Fibroblast of villous mesenchyme (primary cell): Measurements from ENCODE around the gene WFDC1. TPM values are rescaled to one million over a fixed set of nuclear protein-coding genes. Genes with fewer than 3 reads are reported as not detected.
A peak's percentile ranks its signal among the peaks of the same experiment; 100 is the strongest.

Experiments
- DNase-seq: peaks from one replicate; pipeline ENCODE4 v3.0.0-alpha.2; 2010; ENCODE audit warnings: low read depth
- H3K4me3 ChIP-seq: 2 replicates; pipeline ENCODE4 v1.5.1; 2011; ENCODE audit warnings: low read depth, mild to moderate bottlenecking, low read length
- CTCF ChIP-seq: IDR thresholded peaks from 2 replicates; pipeline ENCODE4 v1.5.1; 2012; ENCODE audit warnings: low read depth, mild to moderate bottlenecking, low read length; ENCODE audit not compliant: insufficient read depth
- total RNA-seq: library from RNA; depleted of rRNA; stranded (reverse); fragments of >200 nt; gene quantifications from 2 replicates; pipeline ENCODE4 v1.2.3, GENCODE V29; 2012

Gene WFDC1
- total RNA-seq, 1 donor: 8.2 TPM

- TF ChIP-seq CTCF: no peak
- no peak overlapping the region for H3K4me3 ChIP-seq
- DNase-seq: no peak
Measured at GRCh38 chr16:84306564-84306963, 11.9 kb downstream of the WFDC1 start.

- DNase-seq: no peak
Measured at GRCh38 chr16:84307209-84307954, 12.7 kb downstream of the WFDC1 start.

GRCh38 chr16:84308120-84308519, 13.4 kb downstream of the WFDC1 start:
- DNase-seq: peak; percentile 53
- TF ChIP-seq CTCF: peak; percentile 68
- no peak overlapping the region for H3K4me3 ChIP-seq

More at GRCh38 chr16:84307209-84307954, 12.7 kb downstream of the WFDC1 start:
- no peak for TF ChIP-seq CTCF
- no peak overlapping the region for H3K4me3 ChIP-seq

GRCh38 chr16:84310642-84311041, 16.0 kb downstream of the WFDC1 start:
- no peak for TF ChIP-seq CTCF
- H3K4me3 ChIP-seq: no peak overlapping the region
- no peak for DNase-seq

GRCh38 chr16:84312783-84313382, 18.2 kb downstream of the WFDC1 start:
- DNase-seq: no peak
- H3K4me3 ChIP-seq: no peak overlapping the region
- TF ChIP-seq CTCF: no peak

GRCh38 chr16:84313921-84314320, 19.2 kb downstream of the WFDC1 start:
- H3K4me3 ChIP-seq: no peak overlapping the region
- DNase-seq: no peak
- TF ChIP-seq CTCF: no peak

- no peak for DNase-seq
- H3K4me3 ChIP-seq: no peak overlapping the region
- no peak for TF ChIP-seq CTCF
Measured at GRCh38 chr16:84314373-84314772, 19.7 kb downstream of the WFDC1 start.
